Ascending aorta (tissue), 2 donors: ENCODE results near the gene RNASE4. TPM values are rescaled to one million over a fixed set of nuclear protein-coding genes. Genes with fewer than 3 reads are reported as not detected.
"Not testable (repeated sequence)": the region's sequence is repeated elsewhere in the genome, so short reads cannot be mapped to it uniquely, and the experiment has no call there.

ENCODE experiments used
- DNase-seq, 2 donors: peaks; one replicate each; pipeline ENCODE4 v3.0.0-alpha.2; 2019; ENCODE audit warnings: low spot score in 2 of 2
- H3K27ac ChIP-seq, 2 donors: fragments of 200-600 bp; sonication (generic); one replicate each; pipeline ENCODE4 v1.5.1; 2016 to 2017; ENCODE audit warnings: mild to moderate bottlenecking in 1 of 2
- H3K27me3 ChIP-seq: fragments of 200-600 bp; sonication (generic); one replicate; pipeline ENCODE4 v1.5.1; 2017
- H3K36me3 ChIP-seq, 2 donors: fragments of 200-600 bp; sonication (generic); one replicate each; pipeline ENCODE4 v1.5.1; 2016
- H3K4me1 ChIP-seq, 2 donors: fragments of 200-600 bp; sonication (generic); one replicate each; pipeline ENCODE4 v1.5.1; 2016 to 2017; ENCODE audit warnings: mild to moderate bottlenecking in 1 of 2
- H3K4me3 ChIP-seq, 2 donors: fragments of 200-600 bp; sonication (generic); one replicate each; pipeline ENCODE4 v1.5.1; 2016 to 2017; ENCODE audit warnings: mild to moderate bottlenecking in 1 of 2
- H3K9me3 ChIP-seq, 2 donors: fragments of 200-600 bp; sonication (generic); one replicate each; pipeline ENCODE4 v1.5.1; 2016
- intact Hi-C: fragments of 100-400 bp; cut with DNase I; formaldehyde crosslinking; loops from one replicate; pipeline ENCODE4 v1.15.1; 2023
- total RNA-seq: library from RNA; depleted of rRNA; stranded (reverse); fragments of >200 nt; gene quantifications from one replicate; pipeline ENCODE4 v1.1.0, GENCODE V29; 2016
- TF ChIP-seq, protein P1 (sequence below), 3 experiments: fragments of 200-600 bp in 2 of 3; fragments of 450-650 bp in 1 of 3; sonication (generic) in 2 of 3; IDR thresholded peaks; one replicate each; pipeline ENCODE4 v1.5.1; 2016 to 2019; ENCODE audit warnings: antibody characterized with exemption in 3 of 3, mild to moderate bottlenecking in 1 of 3, moderate library complexity in 1 of 3

The RNASE4 gene
- total RNA-seq, 1 donor from 2014 or later, result 23.2 TPM

DNA sequence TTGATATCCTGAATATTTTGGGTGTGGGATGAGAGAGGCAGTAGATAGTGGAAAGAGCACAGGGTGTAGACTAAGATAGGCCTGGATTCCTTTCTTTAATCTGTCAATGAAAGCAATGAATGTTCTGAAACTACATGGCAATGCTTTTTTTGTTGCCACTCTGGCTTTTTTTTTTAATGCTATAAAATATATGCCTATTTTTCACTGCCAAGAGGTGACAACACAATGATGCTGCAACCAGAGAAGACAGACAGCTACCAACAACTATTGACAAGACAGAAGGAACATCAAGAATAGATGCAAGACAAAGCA lies 13.6 kb downstream of the RNASE4 start:
- Histone ChIP-seq H3K27me3 (no peaks in the 10 kb centered on the region), H3K9me3 (no peaks in the 10 kb centered on the region), H3K27ac (no peak overlapping the region), H3K36me3 (peaks cover 0 to 30% of the 10 kb centered on the region in 2 donors), H3K4me3 (no peak overlapping the region), H3K4me1 (no peaks in the 10 kb centered on the region)
- no peak for DNase-seq
- intact Hi-C loops, result loop anchor here (5.0 kb wide), 1 partner anchor 159 kb away; no protein-coding TSS in a partner anchor
- TF ChIP-seq, protein P1, sequence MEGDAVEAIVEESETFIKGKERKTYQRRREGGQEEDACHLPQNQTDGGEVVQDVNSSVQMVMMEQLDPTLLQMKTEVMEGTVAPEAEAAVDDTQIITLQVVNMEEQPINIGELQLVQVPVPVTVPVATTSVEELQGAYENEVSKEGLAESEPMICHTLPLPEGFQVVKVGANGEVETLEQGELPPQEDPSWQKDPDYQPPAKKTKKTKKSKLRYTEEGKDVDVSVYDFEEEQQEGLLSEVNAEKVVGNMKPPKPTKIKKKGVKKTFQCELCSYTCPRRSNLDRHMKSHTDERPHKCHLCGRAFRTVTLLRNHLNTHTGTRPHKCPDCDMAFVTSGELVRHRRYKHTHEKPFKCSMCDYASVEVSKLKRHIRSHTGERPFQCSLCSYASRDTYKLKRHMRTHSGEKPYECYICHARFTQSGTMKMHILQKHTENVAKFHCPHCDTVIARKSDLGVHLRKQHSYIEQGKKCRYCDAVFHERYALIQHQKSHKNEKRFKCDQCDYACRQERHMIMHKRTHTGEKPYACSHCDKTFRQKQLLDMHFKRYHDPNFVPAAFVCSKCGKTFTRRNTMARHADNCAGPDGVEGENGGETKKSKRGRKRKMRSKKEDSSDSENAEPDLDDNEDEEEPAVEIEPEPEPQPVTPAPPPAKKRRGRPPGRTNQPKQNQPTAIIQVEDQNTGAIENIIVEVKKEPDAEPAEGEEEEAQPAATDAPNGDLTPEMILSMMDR (IDR thresholded peaks at IDR 0.05), result no peak

DNA sequence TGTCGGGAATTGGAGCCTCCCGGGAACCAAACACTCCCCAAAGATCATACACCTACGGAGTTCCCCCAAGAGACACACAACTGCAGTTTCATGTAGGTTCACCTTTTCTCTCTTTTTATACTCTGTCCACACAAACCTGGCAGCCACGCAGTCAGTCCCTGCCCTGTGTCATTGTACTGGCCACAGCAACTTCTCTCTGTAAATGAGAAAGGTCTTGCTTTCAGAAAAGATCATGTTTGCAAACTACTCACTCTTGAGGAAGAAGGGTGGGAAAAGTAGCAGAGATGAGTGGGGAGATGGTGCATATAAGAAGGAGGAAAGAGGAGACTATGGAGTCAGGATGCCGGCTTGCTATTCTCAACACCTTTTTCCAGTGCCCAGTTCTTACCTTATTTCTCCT lies 14.6 kb downstream of the RNASE4 start:
- Histone ChIP-seq H3K36me3 (peaks cover 0 to 25% of the 10 kb centered on the region in 2 donors), H3K4me1 (no peaks in the 10 kb centered on the region), H3K9me3 (no peaks in the 10 kb centered on the region), H3K27ac (no peak overlapping the region), H3K4me3 (no peak overlapping the region), H3K27me3 (no peaks in the 10 kb centered on the region)
- no peak for DNase-seq
- intact Hi-C loops, result loop anchor here (5.0 kb wide), 1 partner anchor 158 kb away; no protein-coding TSS in a partner anchor
- TF ChIP-seq, protein P1 (IDR thresholded peaks at IDR 0.05), result no peak

DNA sequence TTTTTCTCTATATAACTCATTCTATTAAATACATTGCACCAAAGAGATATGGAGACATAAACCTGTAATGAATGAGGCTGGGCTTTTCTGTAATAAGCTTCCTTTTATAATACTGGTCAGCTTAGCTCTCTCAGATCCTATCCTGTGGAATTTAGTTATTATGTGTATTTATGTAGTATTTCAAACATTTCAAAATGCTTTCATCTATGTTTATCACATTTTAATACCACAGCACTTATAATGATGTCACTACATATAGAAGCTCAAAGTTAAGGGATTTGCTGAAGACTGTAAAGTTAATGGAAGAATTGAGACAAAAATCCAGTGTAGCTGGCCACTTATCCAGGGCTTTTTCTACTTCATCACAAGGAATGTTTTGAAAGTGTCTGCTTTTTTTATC lies 15.6 kb downstream of the RNASE4 start:
- no peak overlapping the region for H3K4me3 ChIP-seq
- DNase-seq, result no peak
- TF ChIP-seq, protein P1 (IDR thresholded peaks at IDR 0.05), result no peak
- H3K4me1 ChIP-seq, result no peaks in the 10 kb centered on the region
- H3K27ac ChIP-seq, result no peak overlapping the region
- intact Hi-C loops, result loop anchor here (5.0 kb wide), 1 partner anchor 157 kb away; no protein-coding TSS in a partner anchor
- H3K36me3 ChIP-seq, result peaks cover 0 to 23% of the 10 kb centered on the region in 2 donors
- H3K27me3 ChIP-seq, result no peaks in the 10 kb centered on the region
- H3K9me3 ChIP-seq, result no peaks in the 10 kb centered on the region

- peaks cover 0 to 15% of the 10 kb centered on the region in 2 donors for H3K36me3 ChIP-seq
- DNase-seq, H3K4me1 ChIP-seq, H3K27me3 ChIP-seq, intact Hi-C loops, H3K9me3 ChIP-seq, H3K27ac ChIP-seq, H3K4me3 ChIP-seq: not testable (repeated sequence)
Measured at GRCh38 chr14:20700965-20701364, 16.6 kb downstream of the RNASE4 start.

GRCh38 chr14:20706657-20707355 lies 22.4 kb downstream of the RNASE4 start:
- intact Hi-C loops, result no loop called here
- no peak for DNase-seq
- no peaks in the 10 kb centered on the region for H3K9me3 ChIP-seq
- H3K4me3 ChIP-seq, result no peak overlapping the region
- H3K27ac ChIP-seq, result peak overlapping the region in 1 of 2 donors; percentile 0
- TF ChIP-seq, protein P1 (IDR thresholded peaks at IDR 0.05), result no peak
- no peaks in the 10 kb centered on the region for H3K27me3 ChIP-seq
- H3K36me3 ChIP-seq, result no peaks in the 10 kb centered on the region
- peaks cover 0 to 3% of the 10 kb centered on the region in 2 donors for H3K4me1 ChIP-seq

DNA sequence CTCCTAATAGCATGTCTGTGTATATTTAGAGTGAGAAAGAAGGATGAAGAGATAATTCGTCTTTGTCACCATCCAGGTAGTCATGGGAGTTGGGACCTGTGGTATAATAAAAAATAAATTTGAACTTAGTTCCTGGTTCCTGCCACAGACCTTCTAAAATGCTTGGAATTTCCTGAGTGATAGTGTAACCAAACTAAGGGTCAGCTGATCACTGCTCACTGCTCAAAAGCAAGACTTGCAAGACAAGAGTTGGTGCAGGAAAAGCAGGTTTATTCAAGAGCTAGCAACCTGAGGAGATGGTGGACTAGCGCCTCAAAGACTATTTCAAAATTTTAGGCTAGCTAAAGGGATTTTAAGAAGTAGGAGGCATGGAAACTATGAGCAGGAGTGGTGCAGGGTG lies 23.3 kb downstream of the RNASE4 start:
- Histone ChIP-seq H3K27ac (peak overlapping the region in 1 of 2 donors; percentile 0), H3K4me1 (peaks cover 0 to 3% of the 10 kb centered on the region in 2 donors), H3K27me3 (no peaks in the 10 kb centered on the region), H3K36me3 (no peaks in the 10 kb centered on the region), H3K9me3 (no peaks in the 10 kb centered on the region), H3K4me3 (no peak overlapping the region)
- intact Hi-C loops, result no loop called here
- TF ChIP-seq, protein P1 (IDR thresholded peaks at IDR 0.05), result no peak
- no peak for DNase-seq
